Panc1 (cell line): ENCODE results near the gene SDK1.

Experiments used
- CTCF ChIP-seq: fragments of 450-650 bp; IDR thresholded peaks from 2 replicates; pipeline ENCODE4 v1.5.1; 2017; ENCODE audit warnings: mild to moderate bottlenecking
- POLR2AphosphoS5 ChIP-seq: IDR thresholded peaks from 2 replicates; pipeline ENCODE4 v1.6.1; 2012; ENCODE audit warnings: mild to moderate bottlenecking, low read depth, low read length, moderate library complexity
- SIN3A ChIP-seq: IDR thresholded peaks from 2 replicates; pipeline ENCODE4 v1.6.1; 2012; ENCODE audit warnings: low read depth, mild to moderate bottlenecking, low read length, moderate library complexity, borderline replicate concordance; ENCODE audit not compliant: insufficient read depth

- TF ChIP-seq CTCF (no peak), POLR2AphosphoS5 (no peak), SIN3A (no peak)
Observed at GRCh38 chr7:3994764-3995163, 693.7 kb downstream of the SDK1 start.
